K562 (cell line): Measurements from ENCODE around the gene UGT1A10. TPM values are rescaled to one million over a fixed set of nuclear protein-coding genes. Genes with fewer than 3 reads are reported as not detected.

Experiments
- BACH1 ChIP-seq: fragments of 200-800 bp; sonication (Bioruptor generic); IDR thresholded peaks from 2 replicates; pipeline ENCODE4 v1.6.1; 2016; ENCODE audit warnings: missing genetic modification characterization, missing compliant biosample characterization
- BHLHE40 ChIP-seq: IDR thresholded peaks from 2 replicates; pipeline ENCODE4 v1.6.1; 2011; ENCODE audit warnings: low read length, improper control_type of control experiment
- CBX2 ChIP-seq: fragments of 200-600 bp; sonication (generic); IDR thresholded peaks from one replicate; pipeline ENCODE4 v1.6.1; 2012; ENCODE audit warnings: mild to moderate bottlenecking, low read length, inconsistent platforms; ENCODE audit not compliant: insufficient read depth, poor library complexity, severe bottlenecking
- E4F1 ChIP-seq: fragments of 250-450 bp; sonication (Bioruptor Pico); IDR thresholded peaks from 2 replicates; pipeline ENCODE4 v1.5.0; 2021; ENCODE audit warnings: mild to moderate bottlenecking, borderline replicate concordance
- HMGN3 ChIP-seq: IDR thresholded peaks from 2 replicates; pipeline ENCODE4 v1.6.1; 2011; ENCODE audit warnings: borderline replicate concordance, low read depth, mild to moderate bottlenecking, mixed read lengths, low read length; ENCODE audit not compliant: insufficient read length; ENCODE audit errors: extremely low read depth
- LEF1 ChIP-seq: fragments of 450-650 bp; IDR thresholded peaks from 2 replicates; pipeline ENCODE4 v1.6.1; 2016; ENCODE audit warnings: mild to moderate bottlenecking
- MAFG ChIP-seq: fragments of 450-650 bp; conservative IDR thresholded peaks from 2 replicates; pipeline ENCODE4 v1.6.1; 2016; ENCODE audit warnings: missing genetic modification characterization, missing compliant biosample characterization
- MYBL2 ChIP-seq, 2 experiments: fragments of 450-650 bp in 1 of 2; sonication (generic) in 1 of 2; formaldehyde crosslinking in 1 of 2; IDR thresholded peaks; 2 replicates each; pipeline versions ENCODE4 v1.6.1 to v1.8.1; 2017 to 2022; ENCODE audit warnings: borderline replicate concordance in 1 of 2, inconsistent platforms in 1 of 2, low read depth in 1 of 2, mild to moderate bottlenecking in 1 of 2, missing genetic modification reagents in 1 of 2, moderate library complexity in 1 of 2
- NR2F6 ChIP-seq: fragments of 450-650 bp; formaldehyde crosslinking; IDR thresholded peaks from 2 replicates; pipeline ENCODE4 v1.4.0; 2020; ENCODE audit warnings: mild to moderate bottlenecking
- PHF21A ChIP-seq: fragments of 450-650 bp; IDR thresholded peaks from 2 replicates; pipeline ENCODE4 v1.6.1; 2017; ENCODE audit warnings: low read depth, borderline replicate concordance
- PREB ChIP-seq: sonication (generic); formaldehyde crosslinking; IDR thresholded peaks from 2 replicates; pipeline ENCODE4 v1.8.1; 2023; ENCODE audit warnings: mild to moderate bottlenecking, missing genetic modification reagents
- RCOR1 ChIP-seq, 2 experiments: IDR thresholded peaks; 2 replicates each; pipeline ENCODE4 v1.6.1; 2012; ENCODE audit warnings: low read depth in 2 of 2, low read length in 2 of 2, borderline replicate concordance in 1 of 2, improper control_type of control experiment in 1 of 2
- TSHZ1 ChIP-seq: fragments of 250-450 bp; sonication (Bioruptor Pico); IDR thresholded peaks from 2 replicates; pipeline ENCODE4 v1.4.0; 2020; ENCODE audit warnings: mild to moderate bottlenecking, moderate library complexity
- ZNF609 ChIP-seq: sonication (generic); formaldehyde crosslinking; IDR thresholded peaks from 2 replicates; pipeline ENCODE4 v1.8.1; 2023; ENCODE audit warnings: missing genetic modification reagents, mild to moderate bottlenecking, borderline replicate concordance
- polyA plus RNA-seq, 8 experiments: library from polyadenylated mRNA; depleted of rRNA in 4 of 8; stranded (reverse) in 5 of 8; unstranded in 3 of 8; fragments of >200 nt; fragmentation: Nextera tagmentation in 2 of 8; fragmentation: Illumina TruSeq in 1 of 8; extraction: Ambion mirVana in 2 of 8; extraction: Trizol in 1 of 8; gene quantifications; 2 replicates each; pipeline versions ENCODE4 v1.2.1 to v1.2.3, GENCODE V29; 2011 to 2014; ENCODE audit warnings: inconsistent platforms in 1 of 8, missing spikeins in 1 of 8
- total RNA-seq, 7 experiments: library from RNA; depleted of rRNA in 6 of 7; stranded (reverse); fragments of >200 nt in 6 of 7; fragmentation: Illumina TruSeq in 2 of 7; extraction: Trizol in 2 of 7; gene quantifications; 2 replicates each; pipeline versions ENCODE4 v1.2.1 to v1.2.3, GENCODE V29; 2011 to 2021; ENCODE audit warnings: low replicate concordance in 1 of 7

UGT1A10 gene
- total and polyA plus RNA-seq, 9 of the 15 experiments (the other 6 are each of a cell fraction or from before 2014, with no cell fraction given), result not detected

- no peak for TF ChIP-seq ZNF609 (CRISPR knock-in tag)
- peak in 1 of 2 experiments; percentile 77; a peak in 2 of 4 replicates for TF ChIP-seq RCOR1 (IDR thresholded peaks at IDR 0.05; ENCODE audit: borderline replicate concordance in 1 of 2, low read depth in 2 of 2, low read length in 2 of 2)
- no peak for TF ChIP-seq PREB (CRISPR knock-in tag)
- no peak for TF ChIP-seq CBX2
- TF ChIP-seq TSHZ1 (CRISPR knock-in tag), result no peak
- TF ChIP-seq NR2F6 (CRISPR knock-in tag), result no peak
- TF ChIP-seq PHF21A, result peak; percentile 57; the same call in 1 of the 2 replicates
- peak; percentile 98 for TF ChIP-seq MAFG (tag)
- TF ChIP-seq BACH1 (tag), result peak; percentile 96
- peak; percentile 41; the same call in 1 of the 2 replicates for TF ChIP-seq LEF1
- no peak for TF ChIP-seq E4F1 (CRISPR knock-in tag)
- TF ChIP-seq MYBL2 (IDR thresholded peaks at IDR 0.05; ENCODE audit: low read depth), result peak; percentile 70; the same call in 1 of the 2 replicates
- TF ChIP-seq MYBL2 (CRISPR knock-in tag; IDR thresholded peaks at IDR 0.05; ENCODE audit: borderline replicate concordance), result no peak
- TF ChIP-seq BHLHE40, result peak; percentile 59
- peak; percentile 44 for TF ChIP-seq HMGN3
Measured at GRCh38 chr2:233700028-233700635, 63.9 kb downstream of the UGT1A10 start (continued).
